ENCODE measurements around the gene GZMA. TPM values are rescaled to one million over a fixed set of nuclear protein-coding genes. Genes with fewer than 3 reads are reported as not detected.
"Not testable (repeated sequence)": the region's sequence is repeated elsewhere in the genome, so short reads cannot be mapped to it uniquely, and the experiment has no call there.

The GZMA gene
- not detected in 2 replicates for total RNA-seq

GRCh38 chr5:55102348-55102747, at the start of gene GZMA:
TSS of gene GZMA (plus strand) at chr5:55102646. CDS start at chr5:55102683, 37 bp downstream.
- DNase-seq (ENCODE audit: low read depth): no peak

GRCh38 chr5:55055183-55055582, 47.3 kb upstream of the GZMA start:
- no peak for DNase-seq (ENCODE audit: low read depth)

- no peak for DNase-seq (ENCODE audit: low read depth)
These were observed 40.2 kb upstream of the GZMA start for GRCh38 chr5:55062039-55062779.

- DNase-seq (ENCODE audit: low read depth): no peak
These were observed 39.1 kb upstream of the GZMA start for GRCh38 chr5:55063220-55063863.

- DNase-seq (ENCODE audit: low read depth): no peak
These were observed 38.5 kb upstream of the GZMA start for GRCh38 chr5:55063899-55064298.

GRCh38 chr5:55064523-55064922, 37.9 kb upstream of the GZMA start:
- no peak for DNase-seq (ENCODE audit: low read depth)

- DNase-seq (ENCODE audit: low read depth): no peak
These were observed 36.2 kb upstream of the GZMA start for GRCh38 chr5:55066277-55066676.

- no peak for DNase-seq (ENCODE audit: low read depth)
These were observed 31.5 kb upstream of the GZMA start for GRCh38 chr5:55070968-55071367.

- DNase-seq (ENCODE audit: low read depth): no peak
These were observed 31.0 kb upstream of the GZMA start for GRCh38 chr5:55071413-55071812.

- no peak for DNase-seq (ENCODE audit: low read depth)
These were observed 29.8 kb upstream of the GZMA start for GRCh38 chr5:55072666-55073065.

- DNase-seq (ENCODE audit: low read depth): no peak
These were observed 29.2 kb upstream of the GZMA start for GRCh38 chr5:55073211-55073610.

- DNase-seq (ENCODE audit: low read depth): no peak
These were observed 20.9 kb upstream of the GZMA start for GRCh38 chr5:55081541-55081940.

GRCh38 chr5:55089301-55089700, 13.1 kb upstream of the GZMA start:
- not testable (repeated sequence) for DNase-seq (ENCODE audit: low read depth)

GRCh38 chr5:55091011-55091410, 11.4 kb upstream of the GZMA start:
- DNase-seq (ENCODE audit: low read depth): not testable (repeated sequence)

GRCh38 chr5:55096182-55096581, 6.3 kb upstream of the GZMA start:
- DNase-seq (ENCODE audit: low read depth): no peak

GRCh38 chr5:55096861-55097260, 5.6 kb upstream of the GZMA start:
- no peak for DNase-seq (ENCODE audit: low read depth)

- DNase-seq (ENCODE audit: low read depth): not testable (repeated sequence)
These were observed 1.3 kb upstream of the GZMA start for GRCh38 chr5:55101148-55101547.

- DNase-seq (ENCODE audit: low read depth): no peak
These were observed 730 bp upstream of the GZMA start for GRCh38 chr5:55101556-55102276.

- DNase-seq (ENCODE audit: low read depth): no peak
These were observed 1.8 kb downstream of the GZMA start for GRCh38 chr5:55104036-55104772.

- no peak for DNase-seq (ENCODE audit: low read depth)
These were observed 2.7 kb downstream of the GZMA start for GRCh38 chr5:55104946-55105701.

GRCh38 chr5:55105976-55106375, 3.5 kb downstream of the GZMA start:
- DNase-seq (ENCODE audit: low read depth): not testable (repeated sequence)
